ENCODE data around the gene ETV3. TPM values are rescaled to one million over a fixed set of nuclear protein-coding genes. Genes with fewer than 3 reads are reported as not detected.
"Not testable (repeated sequence)": the region's sequence is repeated elsewhere in the genome, so short reads cannot be mapped to it uniquely, and the experiment has no call there.

The ETV3 gene
- total RNA-seq, 1 experiment from 2014 or later: 36.3 TPM

GRCh38 chr1:157173900-157174410 lies 35.8 kb upstream of the ETV3 start:
- Mint-ChIP-seq H3K4me3 (no peak overlapping the region), H3K27me3 (ENCODE audit: low read depth) (peaks cover 3% of the 10 kb centered on the region), H3K9me3 (no peaks in the 10 kb centered on the region), H3K27ac (peak overlapping the region in 1 of 3 experiments; percentile 52; a peak in 1 of 7 replicates), H3K4me1 (peaks cover 19 to 24% of the 10 kb centered on the region in 2 experiments), H3K36me3 (ENCODE audit: insufficient read depth in 1 of 3, low read depth in 3 of 3) (no peaks in the 10 kb centered on the region; a peak in 1 of 7 replicates)
- Histone ChIP-seq H2BK15ac (ENCODE audit: low read depth, low read length) (no peak overlapping the region), H3K9me3 (ENCODE audit: control insufficient read depth, low read depth, low read length) (no peaks in the 10 kb centered on the region), H4K91ac (ENCODE audit: insufficient read length, low read depth, low read length) (no peak overlapping the region), H3K27me3 (ENCODE audit: insufficient read depth, low read length) (no peaks in the 10 kb centered on the region), H2BK20ac (ENCODE audit: low read depth, low read length, poor library complexity, severe bottlenecking) (no peak overlapping the region), H3K4me1 (ENCODE audit: insufficient read depth, low read length) (no peaks in the 10 kb centered on the region), H3K23me2 (ENCODE audit: insufficient read length, low read depth, low read length, poor library complexity, severe bottlenecking) (no peaks in the 10 kb centered on the region), H2BK5ac (ENCODE audit: insufficient read length, low read length) (no peak overlapping the region), H3K14ac (ENCODE audit: insufficient read depth, low read length) (no peak overlapping the region), H3T11ph (ENCODE audit: low read length) (no peak overlapping the region), H3K4me2 (ENCODE audit: insufficient read depth, insufficient read length, low read length) (no peak overlapping the region), H4K20me1 (ENCODE audit: control insufficient read depth, insufficient read depth, insufficient read length) (no peaks in the 10 kb centered on the region), H2AK5ac (ENCODE audit: insufficient read length, low read length) (no peak overlapping the region), H2BK120ac (ENCODE audit: low read depth, low read length, poor library complexity, severe bottlenecking) (no peak overlapping the region), H4K8ac (replicated peaks; ENCODE audit: insufficient read length, low read depth, low read length) (no peak overlapping the region), H3K9ac (ENCODE audit: extremely low read depth, insufficient read length, low read length) (no peak overlapping the region), H3K23ac (ENCODE audit: insufficient read length, low read depth, low read length) (no peak overlapping the region), H3K18ac (ENCODE audit: insufficient read length, low read depth, low read length) (no peak overlapping the region), H3K79me2 (ENCODE audit: insufficient read depth, low read length) (no peaks in the 10 kb centered on the region), H2AFZ (ENCODE audit: low read length) (no peak overlapping the region), H3K4ac (ENCODE audit: low read depth, low read length) (no peak overlapping the region), H3K79me1 (ENCODE audit: insufficient read depth, low read depth, low read length, poor library complexity, severe bottlenecking) (no peaks in the 10 kb centered on the region), H3K27ac (ENCODE audit: insufficient read length, low read depth, low read length) (no peak overlapping the region), H2BK12ac (ENCODE audit: insufficient read length, low read depth, low read length) (no peak overlapping the region), H4K5ac (ENCODE audit: insufficient read length, low read depth, low read length) (no peak overlapping the region), H3K56ac (ENCODE audit: insufficient read length, low read depth, low read length) (no peak overlapping the region)
- TF ChIP-seq CTCF (conservative IDR thresholded peaks at IDR 0.05): no peak
- WGBS (ENCODE audit: extremely low coverage, insufficient read length, low lambda C conversion rate): no CpG with 5 or more reads among the region's 8 CpGs
- no peak for DNase-seq

- H2BK120ac ChIP-seq (ENCODE audit: low read depth, low read length, poor library complexity, severe bottlenecking); H3K4me1 ChIP-seq (ENCODE audit: insufficient read depth, low read length): not testable (repeated sequence)
Measured at GRCh38 chr1:157173241-157173640, 35.0 kb upstream of the ETV3 start.

More at GRCh38 chr1:157173241-157173640, 35.0 kb upstream of the ETV3 start:
- not testable (repeated sequence) for H3K56ac ChIP-seq (ENCODE audit: insufficient read length, low read depth, low read length); H3K27ac ChIP-seq (ENCODE audit: insufficient read length, low read depth, low read length); H3K79me1 ChIP-seq (ENCODE audit: insufficient read depth, low read depth, low read length, poor library complexity, severe bottlenecking); H3K14ac ChIP-seq (ENCODE audit: insufficient read depth, low read length); H3K18ac ChIP-seq (ENCODE audit: insufficient read length, low read depth, low read length); DNase-seq; H3K4me3 Mint-ChIP-seq; H3K4me2 ChIP-seq (ENCODE audit: insufficient read depth, insufficient read length, low read length); H3K9ac ChIP-seq (ENCODE audit: extremely low read depth, insufficient read length, low read length); H3K4ac ChIP-seq (ENCODE audit: low read depth, low read length); H3K9me3 Mint-ChIP-seq; H2AK5ac ChIP-seq (ENCODE audit: insufficient read length, low read length); H4K8ac ChIP-seq (replicated peaks; ENCODE audit: insufficient read length, low read depth, low read length); H2BK15ac ChIP-seq (ENCODE audit: low read depth, low read length); H3K23ac ChIP-seq (ENCODE audit: insufficient read length, low read depth, low read length); H3K23me2 ChIP-seq (ENCODE audit: insufficient read length, low read depth, low read length, poor library complexity, severe bottlenecking); H2BK12ac ChIP-seq (ENCODE audit: insufficient read length, low read depth, low read length); H4K5ac ChIP-seq (ENCODE audit: insufficient read length, low read depth, low read length); H3K27me3 Mint-ChIP-seq (ENCODE audit: low read depth); H4K91ac ChIP-seq (ENCODE audit: insufficient read length, low read depth, low read length); H4K20me1 ChIP-seq (ENCODE audit: control insufficient read depth, insufficient read depth, insufficient read length); H2AFZ ChIP-seq (ENCODE audit: low read length); H3K36me3 Mint-ChIP-seq (ENCODE audit: insufficient read depth in 1 of 3, low read depth in 3 of 3); H2BK20ac ChIP-seq (ENCODE audit: low read depth, low read length, poor library complexity, severe bottlenecking); H3K79me2 ChIP-seq (ENCODE audit: insufficient read depth, low read length); H3K9me3 ChIP-seq (ENCODE audit: control insufficient read depth, low read depth, low read length); H2BK5ac ChIP-seq (ENCODE audit: insufficient read length, low read length); H3T11ph ChIP-seq (ENCODE audit: low read length); H3K27me3 ChIP-seq (ENCODE audit: insufficient read depth, low read length)
- no CpG with 5 or more reads among the region's 2 CpGs for WGBS (ENCODE audit: extremely low coverage, insufficient read length, low lambda C conversion rate)
- peaks cover 15 to 20% of the 10 kb centered on the region in 2 experiments for H3K4me1 Mint-ChIP-seq
- peak overlapping the region in 1 of 3 experiments; percentile 37; a peak in 2 of 7 replicates for H3K27ac Mint-ChIP-seq
